OCI-LY7 (cell line): ENCODE measurements around the gene RPL22. TPM values are rescaled to one million over a fixed set of nuclear protein-coding genes. Genes with fewer than 3 reads are reported as not detected.
A peak's percentile ranks its signal among the peaks of the same experiment; 100 is the strongest.

ENCODE experiments used
- BruUV-seq: library from RNA; stranded (reverse); fragments of 400-500 nt; replicated peaks from 2 replicates; lab custom pipeline; 2021; lab: Mats Ljungman, UMichigan
- CTCF ChIA-PET: fragments of 300-600 bp; sonication (Branson Sonifier 250); formaldehyde crosslinking; loops from one replicate; lab custom pipeline; 2022; ENCODE audit warnings: antibody characterized with exemption; ENCODE audit not compliant: unreplicated experiment; lab: Charles Lee
- POLR2A ChIA-PET: fragments of 300-600 bp; sonication (Branson Sonifier 250); formaldehyde crosslinking; loops from one replicate; lab custom pipeline; 2022; ENCODE audit warnings: antibody characterized with exemption; lab: Charles Lee
- DNase-seq: peaks from one replicate; pipeline ENCODE4 v3.0.0-alpha.2; 2015; ENCODE audit warnings: low spot score
- H2AFZ ChIP-seq: fragments of 200-600 bp; sonication (generic), shearing (Covaris generic); 2 replicates; pipeline ENCODE4 v1.6.1; 2014; ENCODE audit warnings: mild to moderate bottlenecking, antibody characterized with exemption, low read length, moderate library complexity
- H3K27ac ChIP-seq: fragments of 200-600 bp; sonication (generic); 2 replicates; pipeline ENCODE4 v1.5.1; 2014; ENCODE audit warnings: mixed run types, low read depth, mild to moderate bottlenecking, moderate library complexity, low read length, inconsistent platforms; ENCODE audit not compliant: poor library complexity, severe bottlenecking
- H3K36me3 ChIP-seq: fragments of 200-600 bp; sonication (generic); 2 replicates; pipeline ENCODE4 v1.6.1; 2014; ENCODE audit warnings: mild to moderate bottlenecking, antibody characterized with exemption, low read length, moderate library complexity, mixed read lengths; ENCODE audit not compliant: insufficient read depth
- H3K4me1 ChIP-seq: fragments of 200-600 bp; sonication (generic); 2 replicates; pipeline ENCODE4 v1.5.1; 2014; ENCODE audit warnings: mild to moderate bottlenecking, low read length; ENCODE audit not compliant: insufficient read depth, poor library complexity, severe bottlenecking
- H3K4me2 ChIP-seq: fragments of 200-600 bp; sonication (generic); 2 replicates; pipeline ENCODE4 v1.6.1; 2014; ENCODE audit warnings: mild to moderate bottlenecking, low read length
- H3K4me3 ChIP-seq: fragments of 200-600 bp; sonication (generic); 2 replicates; pipeline ENCODE4 v1.5.1; 2014; ENCODE audit warnings: mild to moderate bottlenecking, low read depth, low read length; ENCODE audit not compliant: poor library complexity, severe bottlenecking
- H3K79me2 ChIP-seq: fragments of 200-600 bp; sonication (generic); 2 replicates; pipeline ENCODE4 v1.6.1; 2016; ENCODE audit warnings: low read depth, mild to moderate bottlenecking, low read length, moderate library complexity, mixed read lengths; ENCODE audit not compliant: insufficient read depth
- H3K9me2 ChIP-seq: fragments of 200-600 bp; sonication (generic); 2 replicates; pipeline ENCODE4 v1.6.1; 2016; ENCODE audit warnings: mild to moderate bottlenecking, low read length, mixed read lengths; ENCODE audit not compliant: insufficient read depth
- H3K9me3 ChIP-seq: fragments of 200-600 bp; sonication (generic); 2 replicates; pipeline ENCODE4 v1.6.1; 2014; ENCODE audit warnings: mild to moderate bottlenecking, mixed run types, low read length, mixed read lengths
- H4K20me1 ChIP-seq: fragments of 200-600 bp; sonication (generic); 2 replicates; pipeline ENCODE4 v1.6.1; 2014; ENCODE audit warnings: mild to moderate bottlenecking, antibody characterized with exemption, low read length, moderate library complexity, mixed read lengths; ENCODE audit not compliant: insufficient read depth
- CTCF ChIP-seq: fragments of 200-600 bp; sonication (generic); conservative IDR thresholded peaks from 2 replicates; pipeline ENCODE4 v1.5.1; 2014; ENCODE audit warnings: mild to moderate bottlenecking, antibody characterized with exemption, low read length, moderate library complexity, mixed read lengths
- EZH2phosphoT487 ChIP-seq: fragments of 200-600 bp; sonication (generic); IDR thresholded peaks from 2 replicates; pipeline ENCODE4 v1.6.1; 2018; ENCODE audit warnings: low read depth, borderline replicate concordance, mild to moderate bottlenecking, mixed run types, antibody characterized with exemption, low read length, moderate library complexity, mixed read lengths
- intact Hi-C: fragments of 100-400 bp; cut with micrococcal nuclease; formaldehyde crosslinking; loops from one replicate; pipeline ENCODE4 v1.10.0; 2022; ENCODE audit not compliant: unreplicated experiment
- total RNA-seq, 2 experiments: library from RNA; depleted of rRNA in 1 of 2; stranded (reverse); fragments of >200 nt in 1 of 2; shearing (Covaris generic) in 1 of 2; gene quantifications; 2 replicates each; pipeline ENCODE4 v1.2.3, GENCODE V29; 2014 to 2022

Gene RPL22
- total RNA-seq, 2 experiments from 2014 or later = 249 to 589 TPM

DNA sequence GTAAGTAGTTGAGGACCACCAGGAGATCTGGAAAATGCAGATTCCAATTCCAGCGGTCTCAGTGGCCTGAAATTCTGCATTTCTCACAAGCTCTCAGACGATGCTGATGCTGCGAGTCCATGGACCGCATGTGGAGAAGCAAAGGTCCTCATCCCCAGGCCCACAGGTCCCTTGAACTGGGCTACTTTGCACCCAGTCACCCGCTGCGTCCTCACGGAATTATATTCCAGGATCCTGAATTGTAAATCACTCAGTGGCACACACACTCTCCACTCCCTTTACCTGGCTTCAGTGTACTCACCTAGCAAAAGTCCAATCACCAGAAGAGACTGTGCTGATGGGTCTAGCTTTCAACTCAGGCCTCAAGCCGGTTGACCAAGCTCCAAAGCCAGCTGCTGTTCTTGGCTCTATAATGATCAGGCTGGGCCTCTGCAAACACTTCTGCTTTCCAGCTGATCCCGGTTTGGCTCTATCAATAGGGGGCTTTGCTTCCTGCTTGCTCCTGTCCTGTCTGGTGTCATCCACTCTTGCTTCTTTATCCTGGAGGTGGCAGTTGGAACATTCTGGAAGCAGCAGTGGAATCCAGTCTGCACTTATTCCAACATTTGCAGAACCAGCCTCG is 904 bp upstream of the RPL22 start:
- ChIA-PET POLR2A (interaction anchor here (1.1 to 1.3 kb wide), 2 partner anchors 35 to 38 kb away, joined by 5 to 7 read pairs; partner anchors contain the start of gene ICMT), CTCF (interaction anchor here (0.6 kb wide), 1 partner anchor 23 kb away, joined by 3 read pairs; no protein-coding TSS in a partner anchor)
- peak; percentile 21 for DNase-seq
- H4K20me1 ChIP-seq = peaks cover 24% of the 10 kb centered on the region
- TF ChIP-seq EZH2phosphoT487 (no peak), CTCF (no peak)
- H3K9me2 ChIP-seq = no peaks in the 10 kb centered on the region
- H3K4me1 ChIP-seq = peaks cover 31% of the 10 kb centered on the region
- BruUV-seq = no TSS peak
- H3K9me3 ChIP-seq = no peaks in the 10 kb centered on the region
- peak overlapping the region; percentile 95 for H2AFZ ChIP-seq
- H3K27ac ChIP-seq = peak overlapping the region; percentile 42
- peaks cover 39% of the 10 kb centered on the region for H3K36me3 ChIP-seq
- H3K4me3 ChIP-seq = peak overlapping the region; percentile 93
- intact Hi-C loops = no loop called here
- H3K4me2 ChIP-seq = peak overlapping the region; percentile 72
- peaks cover 50% of the 10 kb centered on the region for H3K79me2 ChIP-seq

- H2AFZ ChIP-seq = no peak overlapping the region
- peak overlapping the region; percentile 96 for H3K4me2 ChIP-seq
- H3K4me1 ChIP-seq = peaks cover 31% of the 10 kb centered on the region
- intact Hi-C loops = loop anchor here (1.0 to 5.0 kb wide), 3 partner anchors 39 to 206 kb away; partner anchors contain the start of genes ICMT and NPHP4
- no peaks in the 10 kb centered on the region for H3K9me3 ChIP-seq
- H4K20me1 ChIP-seq = peaks cover 24% of the 10 kb centered on the region
- no peaks in the 10 kb centered on the region for H3K9me2 ChIP-seq
- H3K79me2 ChIP-seq = peaks cover 60% of the 10 kb centered on the region
- peak; percentile 41 for DNase-seq
- TF ChIP-seq EZH2phosphoT487 = no peak
- TF ChIP-seq CTCF = no peak
- H3K36me3 ChIP-seq = peaks cover 54% of the 10 kb centered on the region
- H3K27ac ChIP-seq = peak overlapping the region; percentile 53
- CTCF ChIA-PET = interaction anchor here (1.0 kb wide), 1 partner anchor 13 kb away, joined by 3 read pairs; no protein-coding TSS in a partner anchor
- BruUV-seq = no TSS peak
- POLR2A ChIA-PET = no interaction called here
- H3K4me3 ChIP-seq = peak overlapping the region; percentile 93
Measured at GRCh38 chr1:6198646-6199297, 623 bp downstream of the RPL22 start.
